K562 (cell line): ENCODE results near the gene ANKZF1. TPM values are rescaled to one million over a fixed set of nuclear protein-coding genes. Genes with fewer than 3 reads are reported as not detected.

Experiments used
- ELF1 ChIP-seq: fragments of 200-800 bp; sonication (Bioruptor generic); IDR thresholded peaks from 2 replicates; pipeline ENCODE4 v1.6.1; 2016; ENCODE audit warnings: missing genetic modification characterization, missing compliant biosample characterization
- EWSR1 ChIP-seq: fragments of 450-650 bp; IDR thresholded peaks from 2 replicates; pipeline ENCODE4 v1.6.1; 2018; ENCODE audit warnings: borderline replicate concordance, mild to moderate bottlenecking, low read depth, moderate library complexity; ENCODE audit not compliant: partially characterized antibody
- SPI1 ChIP-seq: IDR thresholded peaks from 2 replicates; pipeline ENCODE4 v1.6.1; 2011; ENCODE audit warnings: low read depth, low read length, control low read depth, borderline replicate concordance
- SUPT5H ChIP-seq: fragments of 450-650 bp; IDR thresholded peaks from 2 replicates; pipeline ENCODE4 v1.6.1; 2016
- ZBTB7A ChIP-seq: IDR thresholded peaks from 2 replicates; pipeline ENCODE4 v1.6.1; 2011; ENCODE audit warnings: low read depth, mild to moderate bottlenecking, low read length, moderate library complexity, borderline replicate concordance; ENCODE audit not compliant: control insufficient read depth
- ZNF282 ChIP-seq: sonication (generic); formaldehyde crosslinking; IDR thresholded peaks from 2 replicates; pipeline ENCODE4 v1.8.1; 2023; ENCODE audit warnings: missing genetic modification reagents
- ZNF3 ChIP-seq: fragments of 250-450 bp; sonication (Bioruptor Pico); IDR thresholded peaks from 2 replicates; pipeline ENCODE4 v1.5.0; 2021; ENCODE audit warnings: mild to moderate bottlenecking, moderate library complexity
- ZNF512 ChIP-seq: IDR thresholded peaks from 2 replicates; pipeline ENCODE4 v1.6.1; 2016; ENCODE audit warnings: missing genetic modification characterization, missing compliant biosample characterization
- ZNF780A ChIP-seq: fragments of 250-450 bp; sonication (Bioruptor Pico); IDR thresholded peaks from 2 replicates; pipeline ENCODE4 v1.5.0; 2021; ENCODE audit warnings: mild to moderate bottlenecking
- polyA plus RNA-seq, 8 experiments: library from polyadenylated mRNA; depleted of rRNA in 4 of 8; stranded (reverse) in 5 of 8; unstranded in 3 of 8; fragments of >200 nt; fragmentation: Nextera tagmentation in 2 of 8; fragmentation: Illumina TruSeq in 1 of 8; extraction: Ambion mirVana in 2 of 8; extraction: Trizol in 1 of 8; gene quantifications; 2 replicates each; pipeline versions ENCODE4 v1.2.1 to v1.2.3, GENCODE V29; 2011 to 2014; ENCODE audit warnings: inconsistent platforms in 1 of 8, missing spikeins in 1 of 8
- total RNA-seq, 7 experiments: library from RNA; depleted of rRNA in 6 of 7; stranded (reverse); fragments of >200 nt in 6 of 7; fragmentation: Illumina TruSeq in 2 of 7; extraction: Trizol in 2 of 7; gene quantifications; 2 replicates each; pipeline versions ENCODE4 v1.2.1 to v1.2.3, GENCODE V29; 2011 to 2021; ENCODE audit warnings: low replicate concordance in 1 of 7
- TF ChIP-seq, protein P1 (sequence below), 2 experiments: fragments of 450-650 bp in 1 of 2; sonication (generic) in 1 of 2; formaldehyde crosslinking in 1 of 2; IDR thresholded peaks; 2 replicates each; pipeline versions ENCODE4 v1.7.1 to v1.9.0; 2016 to 2022; ENCODE audit warnings: inconsistent platforms in 1 of 2, mild to moderate bottlenecking in 1 of 2, missing genetic modification reagents in 1 of 2
- TF ChIP-seq, protein P2 (sequence below), 2 experiments: fragments of 450-650 bp in 1 of 2; sonication (generic) in 1 of 2; formaldehyde crosslinking in 1 of 2; IDR thresholded peaks in 1 of 2; conservative IDR thresholded peaks in 1 of 2; 2 replicates each; pipeline versions ENCODE4 v1.6.1 to v1.8.1; 2016 to 2023; ENCODE audit warnings: mild to moderate bottlenecking in 2 of 2, moderate library complexity in 2 of 2, inconsistent platforms in 1 of 2, missing genetic modification reagents in 1 of 2
- TF ChIP-seq, protein P3 (sequence below): fragments of 200-800 bp; sonication (Bioruptor generic); IDR thresholded peaks from 2 replicates; pipeline ENCODE4 v1.6.1; 2017; ENCODE audit warnings: missing genetic modification characterization, missing compliant biosample characterization

ANKZF1 gene
- total and polyA plus RNA-seq, 9 of the 15 experiments (the other 6 are each of a cell fraction or from before 2014, with no cell fraction given): 3.1 to 60.6 (median 31.0) TPM

DNA sequence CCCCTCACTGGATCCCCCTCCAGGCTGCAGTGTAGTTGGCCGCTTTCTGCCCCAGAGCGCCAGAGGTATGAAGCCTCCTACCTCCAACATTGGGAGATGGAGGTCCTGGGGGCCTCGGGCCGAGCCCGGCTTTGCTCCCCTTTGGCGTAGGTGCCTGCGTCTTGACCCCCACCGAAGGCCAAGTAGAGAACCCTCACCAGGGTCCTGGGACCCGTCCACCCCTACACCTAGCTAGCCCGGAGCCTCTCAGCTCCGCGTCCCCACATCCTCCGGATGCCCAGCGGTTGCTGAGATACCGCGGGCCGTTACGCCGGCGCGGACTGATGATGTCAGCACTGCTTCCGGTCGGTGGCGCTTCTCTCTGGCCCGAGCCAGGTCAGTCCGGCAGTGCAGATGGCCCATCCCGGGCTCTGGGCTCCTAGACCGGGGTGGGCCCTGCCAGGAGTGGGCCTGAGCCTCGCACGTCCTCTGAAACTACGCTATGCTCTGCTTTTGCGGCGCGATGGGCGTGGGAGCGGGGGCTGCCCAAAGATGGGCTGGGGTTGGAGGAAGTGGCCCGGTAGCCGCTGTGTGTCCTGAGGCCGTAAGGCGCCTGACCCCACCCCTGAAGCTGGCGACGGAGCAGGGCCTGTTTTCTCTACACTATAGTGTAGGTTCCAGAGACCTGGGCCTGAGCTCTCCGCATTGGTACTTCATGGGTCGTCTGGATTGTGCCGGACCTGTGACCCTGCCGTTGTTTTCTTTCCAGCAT is 15.7 kb downstream of the ANKZF1 start, which contains the start of the genes GLB1L and STK16 (continued):
- TF ChIP-seq, protein P1, sequence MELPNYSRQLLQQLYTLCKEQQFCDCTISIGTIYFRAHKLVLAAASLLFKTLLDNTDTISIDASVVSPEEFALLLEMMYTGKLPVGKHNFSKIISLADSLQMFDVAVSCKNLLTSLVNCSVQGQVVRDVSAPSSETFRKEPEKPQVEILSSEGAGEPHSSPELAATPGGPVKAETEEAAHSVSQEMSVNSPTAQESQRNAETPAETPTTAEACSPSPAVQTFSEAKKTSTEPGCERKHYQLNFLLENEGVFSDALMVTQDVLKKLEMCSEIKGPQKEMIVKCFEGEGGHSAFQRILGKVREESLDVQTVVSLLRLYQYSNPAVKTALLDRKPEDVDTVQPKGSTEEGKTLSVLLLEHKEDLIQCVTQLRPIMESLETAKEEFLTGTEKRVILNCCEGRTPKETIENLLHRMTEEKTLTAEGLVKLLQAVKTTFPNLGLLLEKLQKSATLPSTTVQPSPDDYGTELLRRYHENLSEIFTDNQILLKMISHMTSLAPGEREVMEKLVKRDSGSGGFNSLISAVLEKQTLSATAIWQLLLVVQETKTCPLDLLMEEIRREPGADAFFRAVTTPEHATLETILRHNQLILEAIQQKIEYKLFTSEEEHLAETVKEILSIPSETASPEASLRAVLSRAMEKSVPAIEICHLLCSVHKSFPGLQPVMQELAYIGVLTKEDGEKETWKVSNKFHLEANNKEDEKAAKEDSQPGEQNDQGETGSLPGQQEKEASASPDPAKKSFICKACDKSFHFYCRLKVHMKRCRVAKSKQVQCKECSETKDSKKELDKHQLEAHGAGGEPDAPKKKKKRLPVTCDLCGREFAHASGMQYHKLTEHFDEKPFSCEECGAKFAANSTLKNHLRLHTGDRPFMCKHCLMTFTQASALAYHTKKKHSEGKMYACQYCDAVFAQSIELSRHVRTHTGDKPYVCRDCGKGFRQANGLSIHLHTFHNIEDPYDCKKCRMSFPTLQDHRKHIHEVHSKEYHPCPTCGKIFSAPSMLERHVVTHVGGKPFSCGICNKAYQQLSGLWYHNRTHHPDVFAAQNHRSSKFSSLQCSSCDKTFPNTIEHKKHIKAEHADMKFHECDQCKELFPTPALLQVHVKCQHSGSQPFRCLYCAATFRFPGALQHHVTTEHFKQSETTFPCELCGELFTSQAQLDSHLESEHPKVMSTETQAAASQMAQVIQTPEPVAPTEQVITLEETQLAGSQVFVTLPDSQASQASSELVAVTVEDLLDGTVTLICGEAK (IDR thresholded peaks at IDR 0.05): peak; percentile 90
- TF ChIP-seq, protein P1 (CRISPR knock-in tag; IDR thresholded peaks at IDR 0.05): no peak
- TF ChIP-seq ZNF780A (CRISPR knock-in tag): no peak
- TF ChIP-seq, protein P2, sequence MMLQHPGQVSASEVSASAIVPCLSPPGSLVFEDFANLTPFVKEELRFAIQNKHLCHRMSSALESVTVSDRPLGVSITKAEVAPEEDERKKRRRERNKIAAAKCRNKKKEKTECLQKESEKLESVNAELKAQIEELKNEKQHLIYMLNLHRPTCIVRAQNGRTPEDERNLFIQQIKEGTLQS (IDR thresholded peaks at IDR 0.05): peak; percentile 69
- TF ChIP-seq, protein P2 (CRISPR knock-in tag; conservative IDR thresholded peaks at IDR 0.05): no peak
- no peak for TF ChIP-seq ZNF3
- no peak for TF ChIP-seq EWSR1
- peak; percentile 91 for TF ChIP-seq SUPT5H
- no peak for TF ChIP-seq ZNF512 (tag)
- TF ChIP-seq ZBTB7A: peak; percentile 37; the same call in 1 of the 2 replicates
- TF ChIP-seq ELF1: peak; percentile 44; the same call in 1 of the 2 replicates
- TF ChIP-seq ZNF282 (CRISPR knock-in tag): 0 out of 2 replicates have a peak, but pooled peaks have one; percentile 38
- TF ChIP-seq, protein P3, sequence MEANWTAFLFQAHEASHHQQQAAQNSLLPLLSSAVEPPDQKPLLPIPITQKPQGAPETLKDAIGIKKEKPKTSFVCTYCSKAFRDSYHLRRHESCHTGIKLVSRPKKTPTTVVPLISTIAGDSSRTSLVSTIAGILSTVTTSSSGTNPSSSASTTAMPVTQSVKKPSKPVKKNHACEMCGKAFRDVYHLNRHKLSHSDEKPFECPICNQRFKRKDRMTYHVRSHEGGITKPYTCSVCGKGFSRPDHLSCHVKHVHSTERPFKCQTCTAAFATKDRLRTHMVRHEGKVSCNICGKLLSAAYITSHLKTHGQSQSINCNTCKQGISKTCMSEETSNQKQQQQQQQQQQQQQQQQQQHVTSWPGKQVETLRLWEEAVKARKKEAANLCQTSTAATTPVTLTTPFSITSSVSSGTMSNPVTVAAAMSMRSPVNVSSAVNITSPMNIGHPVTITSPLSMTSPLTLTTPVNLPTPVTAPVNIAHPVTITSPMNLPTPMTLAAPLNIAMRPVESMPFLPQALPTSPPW (CRISPR knock-in tag): peak; percentile 49; the same call in 1 of the 2 replicates
- TF ChIP-seq SPI1: 0 out of 2 replicates have a peak, but pooled peaks have one; percentile 1
